Measurements from ENCODE around the gene LDHD. TPM values are rescaled to one million over a fixed set of nuclear protein-coding genes. Genes with fewer than 3 reads are reported as not detected.

Gene LDHD
- total RNA-seq, 5 donors from 2014 or later (not counting 1 experiment from before 2014, with no cell fraction given), result 0.13 to 0.47 (median 0.26) TPM; not detected in 2

DNA sequence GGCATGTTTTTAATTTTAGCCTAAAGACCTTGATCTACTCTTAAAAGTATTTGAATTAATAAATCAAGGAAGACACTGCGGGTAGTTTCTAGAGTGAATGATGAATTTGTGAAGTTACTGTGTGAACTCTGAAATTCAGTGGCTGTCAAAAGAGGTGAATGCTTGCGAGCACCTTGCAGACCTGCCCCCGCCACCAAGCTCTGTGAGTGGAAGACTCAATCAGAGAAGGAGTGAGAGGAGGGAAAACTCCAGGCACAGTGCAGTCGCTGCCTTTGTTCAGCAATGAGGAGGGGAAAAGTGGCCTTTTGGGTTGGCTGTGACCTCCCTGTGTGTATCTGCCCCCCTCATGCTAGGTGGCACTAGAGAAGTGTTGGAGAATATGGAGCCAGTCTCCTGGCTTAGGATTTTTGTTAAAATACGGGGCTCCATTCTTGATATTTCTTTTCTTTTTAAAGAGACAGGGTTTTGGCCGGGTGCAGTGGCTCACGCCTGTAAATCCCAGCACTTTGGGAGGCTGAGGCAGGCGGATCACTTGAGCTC is 53.0 kb downstream of the LDHD start:
- H3K4me1 Mint-ChIP-seq, result peaks cover 44 to 54% (median 46%) of the 10 kb centered on the region in 3 donors
- H3K27ac Mint-ChIP-seq, result peak overlapping the region; percentile 57 to 82
- Histone ChIP-seq H3K9me3 (no peaks in the 10 kb centered on the region), H3K36me3 (ENCODE audit: control insufficient read depth in 2 of 2, extremely low read depth in 1 of 2, insufficient read depth in 1 of 2, low read length in 1 of 2) (no peaks in the 10 kb centered on the region), H3K4me1 (ENCODE audit: control insufficient read depth in 1 of 2, extremely low read depth in 1 of 2, insufficient read depth in 2 of 2, low read length in 2 of 2) (peaks cover 25 to 44% of the 10 kb centered on the region in 2 experiments), H3K27ac (ENCODE audit: low read length) (no peak overlapping the region), H3K27me3 (replicated peaks in 1 of 2; ENCODE audit: control insufficient read depth in 2 of 2, extremely low read depth in 1 of 2, insufficient read depth in 2 of 2, low read length in 1 of 2) (peaks cover 0 to 4% of the 10 kb centered on the region in 2 experiments), H3K4me3 (ENCODE audit: control insufficient read depth in 1 of 2, extremely low read depth in 1 of 2, low read length in 1 of 2) (no peak overlapping the region)
- POLR2A ChIA-PET, result no interaction called here
- no peaks in the 10 kb centered on the region for H3K36me3 Mint-ChIP-seq
- H3K27me3 Mint-ChIP-seq, result peaks cover 0 to 2% of the 10 kb centered on the region in 2 donors
- DNase-seq (no peak), ATAC-seq (replicated peaks in 1 of 4) (no peak)
- H3K4me3 Mint-ChIP-seq, result peak overlapping the region in 1 of 3 donors; percentile 80
- H3K9me3 Mint-ChIP-seq, result no peaks in the 10 kb centered on the region
- 83% methylated on average over 6 of the region's 8 CpGs for WGBS (ENCODE audit: insufficient coverage)
- CTCF ChIA-PET, result interaction anchor here (1.6 to 2.3 kb wide), 2 partner anchors 47 to 48 kb away, joined by 7 to 8 read pairs; no protein-coding TSS in a partner anchor

DNA sequence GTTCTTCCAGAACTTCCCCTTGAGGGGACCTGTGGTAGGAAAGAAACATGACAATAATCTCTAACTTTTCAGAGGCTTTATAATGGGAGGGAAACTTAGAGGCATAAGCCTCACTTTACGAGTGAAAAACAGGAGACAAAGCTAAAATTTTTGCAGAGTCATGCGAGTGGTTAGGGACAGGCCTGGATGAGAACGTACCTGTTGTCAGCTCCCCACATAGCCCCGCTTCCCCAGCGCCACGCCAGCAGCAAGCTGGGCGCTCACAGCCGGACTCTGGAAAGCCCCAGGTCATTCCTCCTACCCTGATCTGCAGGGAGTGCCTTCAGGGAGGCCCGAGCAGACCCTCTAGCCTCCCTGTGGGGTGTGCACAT is 53.6 kb downstream of the LDHD start:
- Histone ChIP-seq H3K27ac (ENCODE audit: low read length) (no peak overlapping the region), H3K9me3 (no peaks in the 10 kb centered on the region), H3K36me3 (ENCODE audit: control insufficient read depth in 2 of 2, extremely low read depth in 1 of 2, insufficient read depth in 1 of 2, low read length in 1 of 2) (no peaks in the 10 kb centered on the region), H3K4me1 (ENCODE audit: control insufficient read depth in 1 of 2, extremely low read depth in 1 of 2, insufficient read depth in 2 of 2, low read length in 2 of 2) (peaks cover 25 to 44% of the 10 kb centered on the region in 2 experiments), H3K4me3 (ENCODE audit: control insufficient read depth in 1 of 2, extremely low read depth in 1 of 2, low read length in 1 of 2) (no peak overlapping the region), H3K27me3 (replicated peaks in 1 of 2; ENCODE audit: control insufficient read depth in 2 of 2, extremely low read depth in 1 of 2, insufficient read depth in 2 of 2, low read length in 1 of 2) (peaks cover 0 to 4% of the 10 kb centered on the region in 2 experiments)
- CTCF ChIA-PET, result interaction anchor here in 1 of 2 donors (2.3 kb wide), 1 partner anchor 49 kb away, joined by 8 read pairs; no protein-coding TSS in a partner anchor
- Mint-ChIP-seq H3K27me3 (peaks cover 0 to 2% of the 10 kb centered on the region in 2 donors), H3K4me3 (peak overlapping the region in 1 of 3 donors; percentile 80), H3K4me1 (peaks cover 43 to 49% (median 46%) of the 10 kb centered on the region in 3 donors), H3K36me3 (no peaks in the 10 kb centered on the region), H3K9me3 (no peaks in the 10 kb centered on the region), H3K27ac (peak overlapping the region; percentile 57 to 82)
- DNase-seq (no peak), ATAC-seq (replicated peaks in 1 of 4) (no peak)
- POLR2A ChIA-PET, result no interaction called here
- 96% methylated on average over 8 of the region's 9 CpGs for WGBS (ENCODE audit: insufficient coverage)

DNA sequence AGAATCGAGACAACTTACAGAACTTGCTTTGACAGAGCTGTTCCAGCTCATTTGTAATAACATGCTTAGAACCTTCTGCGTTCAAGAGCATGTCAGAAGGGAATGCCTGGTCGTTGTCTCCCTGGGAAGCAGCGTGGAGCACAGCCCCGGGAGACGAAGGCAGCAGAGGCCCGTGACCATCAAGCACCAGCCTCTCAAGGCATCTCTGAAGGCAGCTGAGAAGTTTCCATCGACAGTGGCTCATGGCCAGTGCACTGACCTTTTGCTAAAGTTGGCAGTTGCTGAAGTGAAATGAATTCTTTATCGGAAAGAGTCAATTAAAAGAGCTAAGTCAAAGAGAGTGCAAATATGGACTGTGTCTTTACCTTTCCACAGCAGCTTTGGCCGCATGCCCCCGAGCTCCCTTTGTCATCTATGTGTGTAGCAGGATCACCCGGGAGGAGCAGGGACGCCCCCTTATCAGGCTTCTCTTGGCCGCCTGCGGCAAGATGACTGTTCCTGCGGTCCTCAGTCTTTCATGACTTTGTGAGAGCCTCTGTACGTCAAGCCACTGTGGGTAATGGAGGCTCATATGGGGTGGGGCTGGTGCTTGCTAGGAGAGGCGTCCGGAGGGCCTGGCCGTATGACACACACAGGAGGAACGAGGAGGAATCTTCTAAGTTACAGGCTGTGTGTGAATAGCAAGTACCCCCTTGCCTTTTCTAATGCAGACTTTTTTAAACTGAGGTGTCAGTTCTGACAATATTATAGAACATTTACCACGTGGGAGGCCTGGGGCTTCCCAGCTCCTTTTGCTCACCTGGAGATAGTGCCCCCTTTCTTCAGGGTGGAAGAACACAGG is 54.2 kb downstream of the LDHD start:
- no peak for ATAC-seq (replicated peaks in 1 of 4)
- DNase-seq, result no peak
- Histone ChIP-seq H3K36me3 (ENCODE audit: control insufficient read depth in 2 of 2, extremely low read depth in 1 of 2, insufficient read depth in 1 of 2, low read length in 1 of 2) (no peaks in the 10 kb centered on the region), H3K4me3 (ENCODE audit: control insufficient read depth in 1 of 2, extremely low read depth in 1 of 2, low read length in 1 of 2) (no peak overlapping the region), H3K27me3 (replicated peaks in 1 of 2; ENCODE audit: control insufficient read depth in 2 of 2, extremely low read depth in 1 of 2, insufficient read depth in 2 of 2, low read length in 1 of 2) (peaks cover 0 to 4% of the 10 kb centered on the region in 2 experiments), H3K4me1 (ENCODE audit: control insufficient read depth in 1 of 2, extremely low read depth in 1 of 2, insufficient read depth in 2 of 2, low read length in 2 of 2) (peaks cover 25 to 44% of the 10 kb centered on the region in 2 experiments), H3K9me3 (no peaks in the 10 kb centered on the region), H3K27ac (ENCODE audit: low read length) (no peak overlapping the region)
- H3K4me3 Mint-ChIP-seq, result peak overlapping the region in 1 of 3 donors; percentile 80
- H3K27ac Mint-ChIP-seq, result peak overlapping the region; percentile 57 to 82
- ChIA-PET CTCF (interaction anchor here in 1 of 2 donors (0.5 kb wide), 1 partner anchor 198 kb away, joined by 3 read pairs; no protein-coding TSS in a partner anchor), POLR2A (no interaction called here)
- peaks cover 0 to 2% of the 10 kb centered on the region in 2 donors for H3K27me3 Mint-ChIP-seq
- H3K9me3 Mint-ChIP-seq, result no peaks in the 10 kb centered on the region
- H3K4me1 Mint-ChIP-seq, result peaks cover 40 to 46% (median 45%) of the 10 kb centered on the region in 3 donors
- WGBS (ENCODE audit: insufficient coverage), result 90% methylated on average over 20 of the region's 22 CpGs
- H3K36me3 Mint-ChIP-seq, result no peaks in the 10 kb centered on the region

Other genes starting within 250 kb of the LDHD start
- gene WDR59, start 131.7 kb downstream of the LDHD start, total RNA-seq, result 100 to 1,000 TPM in 4 of 5 donors, 10 to 100 TPM in 1; 97.7 to 120 (median 108) TPM
- gene ZNRF1, start 117.8 kb downstream of the LDHD start, total RNA-seq, result 1 to 10 TPM; 5.5 to 7.8 (median 7.5) TPM
- 10 to 100 TPM; 10.1 to 15.6 (median 14.4) TPM for gene ZFP1, start 31.7 kb upstream of the LDHD start, total RNA-seq
- gene CTRB2, start 90.4 kb upstream of the LDHD start, total RNA-seq, result 10 to 100 TPM in 3 of 5 donors, not detected in 2; 14.4 to 18.7 (median 15.1) TPM
- gene CTRB1, start 102.2 kb upstream of the LDHD start, total RNA-seq, result 1 to 10 TPM in 3 of 5 donors, not detected in 2; 6.1 to 8.3 (median 7.9) TPM
- gene BCAR1, start 134.8 kb upstream of the LDHD start, total RNA-seq, result 1 to 10 TPM in 2 of 5 donors, under 1 TPM in 3; 0.49 to 1.6 (median 0.98) TPM